HL-60 (cell line): ENCODE data around the gene RAD1.

ENCODE experiments used
- DNase-seq, 2 experiments: peaks; one replicate each; pipeline ENCODE4 v3.0.0-alpha.2; 2010 to 2020; ENCODE audit warnings: low read depth in 1 of 2, low spot score in 1 of 2
- H3K27ac ChIP-seq: fragments of 250-450 bp; sonication (Bioruptor Pico); replicated peaks from 2 replicates; pipeline ENCODE4 v1.5.1; 2020; ENCODE audit warnings: mild to moderate bottlenecking, moderate library complexity
- H3K27me3 ChIP-seq: fragments of 250-450 bp; sonication (Bioruptor Pico); 2 replicates; pipeline ENCODE4 v1.5.1; 2021; ENCODE audit warnings: mild to moderate bottlenecking, moderate library complexity; ENCODE audit not compliant: insufficient read depth, poor library complexity, severe bottlenecking
- H3K4me3 ChIP-seq: replicated peaks from 2 replicates; pipeline ENCODE4 v1.5.1; 2011; ENCODE audit warnings: mild to moderate bottlenecking, control low read depth, low read length; ENCODE audit not compliant: insufficient read depth
- GABPA ChIP-seq: IDR thresholded peaks from 2 replicates; pipeline ENCODE4 v1.6.1; 2012; ENCODE audit warnings: low read depth
- POLR2AphosphoS5 ChIP-seq: IDR thresholded peaks from 2 replicates; pipeline ENCODE4 v1.6.1; 2012; ENCODE audit warnings: low read depth
- REST ChIP-seq: IDR thresholded peaks from 2 replicates; pipeline ENCODE4 v1.6.1; 2012; ENCODE audit warnings: low read depth; ENCODE audit not compliant: insufficient replicate concordance
- SPI1 ChIP-seq: IDR thresholded peaks from 2 replicates; pipeline ENCODE4 v1.6.1; 2012; ENCODE audit warnings: low read depth, mild to moderate bottlenecking, borderline replicate concordance
- TF ChIP-seq, protein P1 (sequence below): IDR thresholded peaks from one replicate; pipeline ENCODE4 v1.5.1; 2011; ENCODE audit warnings: low read length, control low read depth, inconsistent platforms; ENCODE audit not compliant: insufficient read depth

RAD1 gene

DNA sequence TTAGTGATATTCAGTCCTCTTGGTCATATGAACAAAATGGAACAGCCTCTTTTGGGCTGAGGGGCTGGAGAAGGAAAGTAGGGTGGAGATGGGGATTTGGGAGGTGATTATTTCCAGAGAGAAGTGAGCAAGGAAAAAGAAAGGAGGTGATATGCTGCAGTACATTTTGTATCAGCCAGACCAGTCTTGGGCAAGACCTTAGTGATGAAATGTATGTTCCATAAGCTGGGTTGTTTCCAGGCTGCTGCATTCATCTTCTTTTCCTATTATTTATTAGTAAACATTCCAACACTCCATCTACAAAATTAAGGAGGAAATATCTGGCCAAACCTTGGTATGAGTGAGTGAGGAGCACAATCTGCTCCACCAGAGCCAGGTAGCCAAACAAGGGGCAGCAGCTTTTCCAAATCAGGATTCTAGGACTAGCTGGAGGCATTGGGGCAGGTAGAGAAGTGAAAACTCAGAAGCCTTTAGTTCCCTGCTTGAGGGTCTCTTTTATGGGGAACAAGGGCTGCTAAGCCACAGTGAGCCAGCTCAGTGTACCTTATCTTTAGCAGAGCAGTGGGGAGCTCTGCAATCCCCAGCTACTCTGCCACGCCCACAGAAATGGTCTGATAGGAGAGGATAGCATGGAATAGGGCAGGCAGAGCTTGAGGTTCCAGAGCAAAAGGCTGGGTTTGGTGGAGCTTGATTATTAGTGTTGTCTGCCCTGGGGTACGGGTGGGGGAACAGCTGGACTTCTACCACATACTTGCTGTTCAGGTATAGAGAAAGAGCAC lies 19.5 kb downstream of the RAD1 start:
- TF ChIP-seq, protein P1, sequence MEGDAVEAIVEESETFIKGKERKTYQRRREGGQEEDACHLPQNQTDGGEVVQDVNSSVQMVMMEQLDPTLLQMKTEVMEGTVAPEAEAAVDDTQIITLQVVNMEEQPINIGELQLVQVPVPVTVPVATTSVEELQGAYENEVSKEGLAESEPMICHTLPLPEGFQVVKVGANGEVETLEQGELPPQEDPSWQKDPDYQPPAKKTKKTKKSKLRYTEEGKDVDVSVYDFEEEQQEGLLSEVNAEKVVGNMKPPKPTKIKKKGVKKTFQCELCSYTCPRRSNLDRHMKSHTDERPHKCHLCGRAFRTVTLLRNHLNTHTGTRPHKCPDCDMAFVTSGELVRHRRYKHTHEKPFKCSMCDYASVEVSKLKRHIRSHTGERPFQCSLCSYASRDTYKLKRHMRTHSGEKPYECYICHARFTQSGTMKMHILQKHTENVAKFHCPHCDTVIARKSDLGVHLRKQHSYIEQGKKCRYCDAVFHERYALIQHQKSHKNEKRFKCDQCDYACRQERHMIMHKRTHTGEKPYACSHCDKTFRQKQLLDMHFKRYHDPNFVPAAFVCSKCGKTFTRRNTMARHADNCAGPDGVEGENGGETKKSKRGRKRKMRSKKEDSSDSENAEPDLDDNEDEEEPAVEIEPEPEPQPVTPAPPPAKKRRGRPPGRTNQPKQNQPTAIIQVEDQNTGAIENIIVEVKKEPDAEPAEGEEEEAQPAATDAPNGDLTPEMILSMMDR: no peak
- TF ChIP-seq POLR2AphosphoS5 (no peak), SPI1 (no peak), GABPA (no peak), REST (no peak)
- Histone ChIP-seq H3K27me3 (no peaks in the 10 kb centered on the region), H3K27ac (no peak overlapping the region), H3K4me3 (no peak overlapping the region)
- no peak for DNase-seq

DNA sequence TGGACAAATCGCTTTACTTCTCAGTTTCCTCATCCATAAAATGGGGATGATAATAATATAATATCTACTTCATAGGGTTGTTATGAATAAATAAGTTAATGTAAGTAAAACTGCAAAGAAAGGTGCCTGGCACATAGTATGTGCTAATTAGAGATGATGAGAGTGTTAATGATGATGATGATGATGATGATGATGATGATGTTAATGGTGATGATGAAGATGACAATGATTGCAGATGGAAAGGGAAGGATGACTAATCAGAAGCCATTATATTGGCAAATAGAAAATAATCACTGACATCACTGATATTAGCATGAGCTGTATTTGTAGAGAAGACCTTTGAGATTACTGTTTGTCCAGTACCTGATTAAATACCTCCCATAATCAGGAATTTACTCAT lies 20.6 kb downstream of the RAD1 start:
- no peak for DNase-seq
- TF ChIP-seq POLR2AphosphoS5 (no peak), GABPA (no peak), SPI1 (no peak), REST (no peak)
- TF ChIP-seq, protein P1: no peak
- H3K27ac ChIP-seq: no peak overlapping the region
- H3K27me3 ChIP-seq: no peaks in the 10 kb centered on the region
- H3K4me3 ChIP-seq: no peak overlapping the region

DNA sequence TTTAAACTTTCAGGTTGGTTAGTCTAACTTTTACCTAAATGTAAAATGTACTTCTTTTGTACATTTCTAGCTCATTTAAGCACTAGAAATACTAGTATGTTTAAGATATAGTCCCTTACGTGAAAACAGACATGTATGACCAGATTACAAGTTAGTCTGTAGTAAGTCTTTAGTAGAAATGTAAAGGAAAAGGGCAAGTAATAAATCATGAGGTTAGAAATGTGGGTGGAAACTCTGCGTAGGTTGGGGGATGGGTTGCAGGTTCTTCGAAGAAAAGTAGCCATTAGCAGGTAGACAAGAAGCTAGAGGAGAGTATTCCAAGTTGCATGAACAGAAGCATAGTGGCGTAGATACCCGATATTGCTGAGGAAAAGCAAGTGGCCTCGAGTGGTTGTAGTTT lies 22.9 kb downstream of the RAD1 start:
- H3K27me3 ChIP-seq: no peaks in the 10 kb centered on the region
- DNase-seq: no peak
- TF ChIP-seq REST: no peak
- TF ChIP-seq, protein P1: no peak
- no peak for TF ChIP-seq SPI1
- TF ChIP-seq POLR2AphosphoS5: no peak
- no peak for TF ChIP-seq GABPA
- H3K4me3 ChIP-seq: no peak overlapping the region
- no peak overlapping the region for H3K27ac ChIP-seq
